Neural progenitor cell (in vitro differentiated cells): ENCODE results near the gene LCE5A.
"Not testable (repeated sequence)": the region's sequence is repeated elsewhere in the genome, so short reads cannot be mapped to it uniquely, and the experiment has no call there.

ENCODE experiments used
- EZH2 ChIP-seq: fragments of 200-600 bp; sonication (generic); IDR thresholded peaks from 2 replicates; pipeline ENCODE4 v1.6.1; 2017; ENCODE audit warnings: antibody characterized with exemption, mild to moderate bottlenecking, moderate library complexity
- TF ChIP-seq, protein P1 (sequence below): fragments of 200-600 bp; sonication (generic); IDR thresholded peaks from 2 replicates; pipeline ENCODE4 v1.5.1; 2017; ENCODE audit warnings: antibody characterized with exemption, mild to moderate bottlenecking

DNA sequence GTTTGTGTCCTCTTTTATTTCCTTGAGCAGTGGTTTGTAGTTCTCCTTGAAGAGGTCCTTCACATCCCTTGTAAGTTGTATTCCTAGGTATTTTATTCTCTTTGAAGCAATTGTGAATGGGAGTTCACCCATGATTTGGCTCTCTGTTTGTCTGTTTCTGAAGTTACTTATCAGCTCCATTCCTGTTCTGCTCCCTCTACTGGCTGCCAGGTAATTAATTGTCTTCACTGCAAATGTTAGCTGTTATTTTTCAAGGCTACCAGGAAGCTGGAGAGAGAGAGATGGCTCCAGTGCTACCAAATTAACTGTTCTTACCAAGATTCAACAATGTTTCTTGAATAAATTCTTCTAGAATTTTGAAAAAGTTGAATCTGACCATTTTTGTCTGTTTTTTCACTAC, 19.1 kb upstream of the LCE5A start:
- TF ChIP-seq, protein P1, sequence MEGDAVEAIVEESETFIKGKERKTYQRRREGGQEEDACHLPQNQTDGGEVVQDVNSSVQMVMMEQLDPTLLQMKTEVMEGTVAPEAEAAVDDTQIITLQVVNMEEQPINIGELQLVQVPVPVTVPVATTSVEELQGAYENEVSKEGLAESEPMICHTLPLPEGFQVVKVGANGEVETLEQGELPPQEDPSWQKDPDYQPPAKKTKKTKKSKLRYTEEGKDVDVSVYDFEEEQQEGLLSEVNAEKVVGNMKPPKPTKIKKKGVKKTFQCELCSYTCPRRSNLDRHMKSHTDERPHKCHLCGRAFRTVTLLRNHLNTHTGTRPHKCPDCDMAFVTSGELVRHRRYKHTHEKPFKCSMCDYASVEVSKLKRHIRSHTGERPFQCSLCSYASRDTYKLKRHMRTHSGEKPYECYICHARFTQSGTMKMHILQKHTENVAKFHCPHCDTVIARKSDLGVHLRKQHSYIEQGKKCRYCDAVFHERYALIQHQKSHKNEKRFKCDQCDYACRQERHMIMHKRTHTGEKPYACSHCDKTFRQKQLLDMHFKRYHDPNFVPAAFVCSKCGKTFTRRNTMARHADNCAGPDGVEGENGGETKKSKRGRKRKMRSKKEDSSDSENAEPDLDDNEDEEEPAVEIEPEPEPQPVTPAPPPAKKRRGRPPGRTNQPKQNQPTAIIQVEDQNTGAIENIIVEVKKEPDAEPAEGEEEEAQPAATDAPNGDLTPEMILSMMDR: not testable (repeated sequence)
- TF ChIP-seq EZH2: not testable (repeated sequence)
